ENCODE data around the gene OR4K2. TPM values are rescaled to one million over a fixed set of nuclear protein-coding genes. Genes with fewer than 3 reads are reported as not detected.
"Not testable (repeated sequence)": the region's sequence is repeated elsewhere in the genome, so short reads cannot be mapped to it uniquely, and the experiment has no call there.

The OR4K2 gene, protein sequence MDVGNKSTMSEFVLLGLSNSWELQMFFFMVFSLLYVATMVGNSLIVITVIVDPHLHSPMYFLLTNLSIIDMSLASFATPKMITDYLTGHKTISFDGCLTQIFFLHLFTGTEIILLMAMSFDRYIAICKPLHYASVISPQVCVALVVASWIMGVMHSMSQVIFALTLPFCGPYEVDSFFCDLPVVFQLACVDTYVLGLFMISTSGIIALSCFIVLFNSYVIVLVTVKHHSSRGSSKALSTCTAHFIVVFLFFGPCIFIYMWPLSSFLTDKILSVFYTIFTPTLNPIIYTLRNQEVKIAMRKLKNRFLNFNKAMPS
- total RNA-seq (not detected), polyA plus RNA-seq (ENCODE audit: insufficient read length in 6 of 6) (not detected)
- long read RNA-seq, donor 1, partial matches to known transcripts: 0 of 1 reads
- long read RNA-seq, donor 1, other reads (novel, unspliced or antisense): 0 of 1 reads
- long read RNA-seq, donor 2: 0 reads
- long read RNA-seq, donor 3: 0 reads
- long read RNA-seq, donor 4: 0 reads
- long read RNA-seq, donor 5: 0 reads
- long read RNA-seq, donor 6: 0 reads
- long read RNA-seq, donor 7: 0 reads
- long read RNA-seq, donor 8, partial matches to known transcripts: 0 of 1 reads
- long read RNA-seq, donor 8, other reads (novel, unspliced or antisense): 0 of 1 reads
- long read RNA-seq, donor 9, partial matches to known transcripts: 0 of 1 reads
- long read RNA-seq, donor 9, other reads (novel, unspliced or antisense): 0 of 1 reads
- long read RNA-seq, donor 10: 0 reads
- long read RNA-seq, donor 11: 0 reads
- long read RNA-seq, donor 12, partial matches to known transcripts: 0 of 1 reads
- long read RNA-seq, donor 12, other reads (novel, unspliced or antisense): 0 of 1 reads

DNA sequence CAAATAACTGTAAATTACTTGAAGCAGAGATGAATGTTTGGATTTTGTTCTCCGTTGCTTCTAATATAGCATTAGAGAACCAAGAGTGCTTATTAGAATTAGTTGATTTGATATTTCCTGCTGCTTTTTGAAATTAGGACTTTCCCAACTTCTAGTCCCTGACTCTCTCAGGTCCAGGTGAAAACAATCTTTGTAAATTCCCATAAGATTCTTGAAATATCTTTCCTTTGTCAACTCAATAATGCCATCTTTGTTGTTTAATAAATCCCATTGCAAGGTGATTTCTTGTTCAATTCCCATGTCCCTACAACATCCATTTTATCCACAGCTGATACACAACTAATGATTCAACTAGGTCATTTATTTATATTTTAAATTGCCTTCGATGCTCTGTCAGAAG lies at the start of gene OR4K2:
Gene OR4K2 (plus strand): TSS at position 301 of the 400 bp plus-strand sequence. CDS start 1,126 bp downstream, outside the sequence.
- TF ChIP-seq, protein P1, sequence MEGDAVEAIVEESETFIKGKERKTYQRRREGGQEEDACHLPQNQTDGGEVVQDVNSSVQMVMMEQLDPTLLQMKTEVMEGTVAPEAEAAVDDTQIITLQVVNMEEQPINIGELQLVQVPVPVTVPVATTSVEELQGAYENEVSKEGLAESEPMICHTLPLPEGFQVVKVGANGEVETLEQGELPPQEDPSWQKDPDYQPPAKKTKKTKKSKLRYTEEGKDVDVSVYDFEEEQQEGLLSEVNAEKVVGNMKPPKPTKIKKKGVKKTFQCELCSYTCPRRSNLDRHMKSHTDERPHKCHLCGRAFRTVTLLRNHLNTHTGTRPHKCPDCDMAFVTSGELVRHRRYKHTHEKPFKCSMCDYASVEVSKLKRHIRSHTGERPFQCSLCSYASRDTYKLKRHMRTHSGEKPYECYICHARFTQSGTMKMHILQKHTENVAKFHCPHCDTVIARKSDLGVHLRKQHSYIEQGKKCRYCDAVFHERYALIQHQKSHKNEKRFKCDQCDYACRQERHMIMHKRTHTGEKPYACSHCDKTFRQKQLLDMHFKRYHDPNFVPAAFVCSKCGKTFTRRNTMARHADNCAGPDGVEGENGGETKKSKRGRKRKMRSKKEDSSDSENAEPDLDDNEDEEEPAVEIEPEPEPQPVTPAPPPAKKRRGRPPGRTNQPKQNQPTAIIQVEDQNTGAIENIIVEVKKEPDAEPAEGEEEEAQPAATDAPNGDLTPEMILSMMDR (IDR thresholded peaks at IDR 0.05): no peak
- no peak for ATAC-seq
- intact Hi-C loops (cut with DNase I): no loop called here
- no peak for DNase-seq
- Histone ChIP-seq H3K27ac (no peak within 1 kb of the TSS), H3K4me1 (no peaks in the 10 kb centered on the region), H3K27me3 (no peaks in the 10 kb centered on the region), H3K4me3 (no peak within 1 kb of the TSS), H3K9me3 (no peaks in the 10 kb centered on the region), H3K36me3 (no peaks in the 10 kb centered on the region)

DNA sequence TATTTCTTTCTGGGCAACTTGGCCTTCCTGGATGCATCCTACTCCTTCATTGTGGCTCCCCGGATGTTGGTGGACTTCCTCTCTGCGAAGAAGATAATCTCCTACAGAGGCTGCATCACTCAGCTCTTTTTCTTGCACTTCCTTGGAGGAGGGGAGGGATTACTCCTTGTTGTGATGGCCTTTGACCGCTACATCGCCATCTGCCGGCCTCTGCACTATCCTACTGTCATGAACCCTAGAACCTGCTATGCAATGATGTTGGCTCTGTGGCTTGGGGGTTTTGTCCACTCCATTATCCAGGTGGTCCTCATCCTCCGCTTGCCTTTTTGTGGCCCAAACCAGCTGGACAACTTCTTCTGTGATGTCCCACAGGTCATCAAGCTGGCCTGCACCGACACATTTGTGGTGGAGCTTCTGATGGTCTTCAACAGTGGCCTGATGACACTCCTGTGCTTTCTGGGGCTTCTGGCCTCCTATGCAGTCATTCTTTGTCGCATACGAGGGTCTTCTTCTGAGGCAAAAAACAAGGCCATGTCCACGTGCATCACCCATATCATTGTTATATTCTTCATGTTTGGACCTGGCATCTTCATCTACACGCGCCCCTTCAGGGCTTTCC lies 47.2 kb upstream of the OR4K2 start:
- H3K36me3 ChIP-seq; H3K4me3 ChIP-seq; H3K4me1 ChIP-seq; intact Hi-C loops (cut with DNase I); H3K9me3 ChIP-seq; ATAC-seq; H3K27me3 ChIP-seq; H3K27ac ChIP-seq: not testable (repeated sequence)
- DNase-seq: peak in 1 of 4 donors; percentile 30

DNA sequence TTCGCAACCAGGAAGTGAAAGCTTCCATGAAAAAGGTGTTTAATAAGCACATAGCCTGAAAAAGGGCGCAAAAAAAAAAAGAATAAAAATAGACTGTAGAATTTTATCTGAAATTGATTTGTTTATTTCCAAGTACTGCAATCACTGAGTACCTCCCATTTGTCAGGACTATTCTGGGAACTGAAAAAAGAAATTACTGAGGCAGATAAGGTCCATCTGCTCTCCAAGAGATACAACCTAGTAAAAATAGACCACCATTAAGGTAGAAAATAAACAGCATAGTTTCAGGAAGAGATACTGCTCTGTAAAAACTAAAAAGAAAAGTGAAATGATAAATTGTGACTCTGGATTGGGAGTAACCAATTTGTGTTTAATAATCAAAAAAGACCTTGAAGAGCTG lies 46.6 kb upstream of the OR4K2 start:
- Histone ChIP-seq H3K27me3 (no peaks in the 10 kb centered on the region), H3K27ac (no peak overlapping the region), H3K4me3 (no peak overlapping the region), H3K36me3 (no peaks in the 10 kb centered on the region), H3K9me3 (peaks cover 0 to 2% of the 10 kb centered on the region in 2 donors), H3K4me1 (no peaks in the 10 kb centered on the region)
- DNase-seq: no peak
- intact Hi-C loops (cut with DNase I): no loop called here
- TF ChIP-seq, protein P1 (IDR thresholded peaks at IDR 0.05): no peak
- no peak for ATAC-seq

- peaks cover 0 to 34% of the 10 kb centered on the region in 2 donors for H3K9me3 ChIP-seq
- H3K27ac ChIP-seq; intact Hi-C loops (cut with DNase I); H3K4me1 ChIP-seq; H3K27me3 ChIP-seq; H3K36me3 ChIP-seq; ATAC-seq; H3K4me3 ChIP-seq; DNase-seq: not testable (repeated sequence)
Observed at GRCh38 chr14:19834203-19834848, 40.6 kb upstream of the OR4K2 start.

DNA sequence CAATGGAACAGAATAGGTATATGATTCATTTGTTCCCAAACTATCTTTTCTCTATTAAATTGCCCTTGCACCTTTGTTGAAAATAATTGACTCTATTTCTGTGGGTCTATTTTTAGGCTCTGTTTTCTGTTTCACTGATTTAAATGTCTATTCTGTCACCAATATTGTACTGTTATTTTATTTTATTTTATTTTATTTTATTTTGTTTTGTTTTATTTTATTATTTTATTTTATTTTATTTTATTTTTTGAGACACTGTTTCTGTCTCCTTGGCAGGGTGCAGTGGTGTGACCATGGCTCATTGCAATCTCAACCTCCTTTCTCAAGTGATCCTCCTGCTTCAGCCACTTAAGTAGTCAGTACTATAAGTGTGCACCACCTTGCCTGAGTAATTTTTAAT lies 36.5 kb upstream of the OR4K2 start:
- Histone ChIP-seq H3K27ac (no peak overlapping the region), H3K9me3 (peaks cover 0 to 34% of the 10 kb centered on the region in 2 donors), H3K27me3 (no peaks in the 10 kb centered on the region), H3K4me3 (no peak overlapping the region), H3K36me3 (no peaks in the 10 kb centered on the region), H3K4me1 (no peaks in the 10 kb centered on the region)
- intact Hi-C loops (cut with DNase I): no loop called here
- ATAC-seq (no peak), DNase-seq (no peak)
- TF ChIP-seq, protein P1 (IDR thresholded peaks at IDR 0.05): no peak
